LoVo (cell line): Measurements from ENCODE around the gene DNMT1.
A peak's percentile ranks its signal among the peaks of the same experiment; 100 is the strongest.

Experiments
- DNase-seq: peaks from one replicate; pipeline ENCODE4 v3.0.0-alpha.2; 2016; ENCODE audit warnings: low spot score

The DNMT1 gene

DNA sequence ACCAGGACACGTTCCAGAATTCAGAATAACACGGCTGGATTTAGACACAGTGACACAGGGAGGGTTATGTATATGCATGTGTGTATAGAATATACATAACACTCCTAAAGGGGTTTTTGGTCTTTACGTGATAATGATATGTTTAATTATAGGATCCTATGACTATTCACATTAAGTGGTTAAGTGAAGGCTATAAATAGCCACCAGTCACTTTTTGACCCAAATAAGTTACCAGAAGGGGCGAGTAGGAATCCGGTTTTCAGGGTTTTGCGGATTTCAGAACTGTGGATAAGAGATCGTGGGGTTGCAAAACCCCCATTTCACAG is 99.2 kb downstream of the DNMT1 start:
- DNase-seq: no peak

DNA sequence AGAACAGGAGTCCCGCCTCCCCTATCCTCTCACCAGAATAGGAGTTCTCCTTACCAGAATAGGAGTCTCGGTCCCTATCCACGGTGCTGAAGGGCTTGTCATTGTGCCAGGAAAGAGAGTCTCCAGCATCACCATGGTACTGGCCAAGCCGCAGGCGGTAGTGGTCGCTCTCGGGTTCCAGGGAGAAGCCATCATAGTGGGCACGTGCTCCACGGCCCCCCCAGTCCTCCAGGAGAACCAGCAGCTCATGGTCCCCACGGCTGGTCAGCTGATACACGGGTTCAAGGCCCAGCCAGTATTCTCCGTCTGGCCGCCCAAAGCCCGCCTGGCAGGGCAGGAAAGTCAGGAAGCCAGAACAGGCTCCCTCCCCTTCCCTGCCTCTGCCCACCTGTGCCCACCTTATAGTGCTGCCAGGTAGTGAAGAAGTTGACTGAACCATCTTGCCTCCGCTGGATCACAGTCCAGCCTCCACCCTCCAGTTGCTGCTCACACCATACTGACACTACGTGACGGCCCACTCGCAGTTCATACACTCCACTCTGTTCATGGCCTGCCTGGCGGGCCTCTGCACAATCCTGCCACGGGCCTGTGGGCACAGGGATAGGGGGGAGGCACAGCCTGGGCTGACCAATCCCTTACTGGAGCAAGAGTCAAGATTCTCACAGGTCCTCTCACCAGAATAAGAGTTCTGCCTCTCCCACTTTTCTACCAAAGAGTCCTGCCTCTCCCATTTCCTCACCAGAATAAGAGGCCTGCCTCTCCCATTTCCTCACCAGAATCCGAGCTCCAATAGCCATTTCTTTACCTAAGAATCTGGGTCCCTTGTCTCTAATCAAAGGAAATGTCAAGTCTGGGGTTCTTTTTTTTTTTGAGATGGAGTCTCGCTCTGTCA is 101.2 kb downstream of the DNMT1 start:
- no peak for DNase-seq

DNA sequence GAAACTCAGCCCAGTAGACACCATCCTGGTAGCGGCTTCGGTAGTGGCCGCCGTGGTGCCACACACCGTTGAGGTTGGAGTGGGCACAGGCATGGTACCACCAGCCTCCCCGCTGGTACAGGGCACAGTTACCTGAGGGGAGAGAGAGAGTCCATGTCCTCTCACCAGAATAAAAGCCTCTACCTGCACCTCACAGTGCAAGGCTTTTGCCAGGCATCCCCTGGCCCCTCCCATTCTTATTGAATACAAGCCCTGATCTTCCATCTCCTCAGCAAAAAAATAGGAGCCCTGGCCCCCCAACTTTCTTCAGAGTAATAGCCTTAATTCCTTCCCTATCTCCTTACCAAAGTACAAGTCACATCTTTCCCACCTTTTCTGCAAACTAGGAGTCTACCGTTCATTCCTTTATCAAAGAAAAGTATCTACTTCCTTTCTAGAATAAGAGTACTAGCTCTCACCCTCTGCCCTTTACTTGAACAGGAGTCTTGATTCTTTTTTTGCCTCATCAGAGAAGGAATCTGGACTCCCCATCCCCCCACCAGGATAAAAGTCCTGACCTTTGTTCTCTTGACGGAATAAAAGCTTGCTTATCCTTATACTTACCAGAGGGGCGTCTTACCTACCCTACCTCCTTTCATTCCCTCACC is 102.0 kb downstream of the DNMT1 start:
- no peak for DNase-seq

DNA sequence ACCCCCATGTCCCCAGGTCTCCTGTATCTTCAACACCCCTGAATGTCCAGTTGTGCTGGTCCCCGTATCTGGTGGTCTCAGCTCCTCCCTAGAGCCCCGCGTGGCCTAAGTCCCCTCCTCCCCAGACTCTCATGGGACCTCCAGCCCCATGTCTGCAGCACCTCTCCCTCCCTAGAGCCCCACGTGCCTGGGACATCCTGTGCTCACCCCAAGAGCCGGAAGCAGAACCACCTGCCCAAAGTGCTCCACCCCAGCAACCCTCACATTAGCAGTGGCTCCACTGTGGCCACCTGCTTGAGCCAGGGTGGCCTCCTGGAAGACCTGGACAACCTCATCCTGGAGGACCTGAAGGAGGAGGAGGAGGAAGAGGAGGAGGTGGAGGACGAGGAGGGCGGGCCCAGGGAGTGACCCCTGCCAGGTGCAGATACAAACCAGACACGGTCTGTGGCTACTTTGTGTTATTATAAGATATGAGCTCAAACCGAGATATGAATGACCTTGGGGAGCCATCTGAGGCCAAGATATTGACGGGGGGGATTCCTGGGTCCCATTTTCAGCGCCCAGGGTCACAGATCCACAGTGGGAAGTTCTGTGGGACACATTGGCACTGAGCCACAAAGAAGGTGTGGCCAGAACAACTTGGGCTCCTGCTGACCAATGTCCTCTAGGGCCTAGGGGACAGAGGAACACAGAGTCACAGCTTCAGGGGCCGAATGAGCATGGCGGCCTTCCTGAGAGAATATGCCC is 102.7 kb downstream of the DNMT1 start:
- no peak for DNase-seq

DNA sequence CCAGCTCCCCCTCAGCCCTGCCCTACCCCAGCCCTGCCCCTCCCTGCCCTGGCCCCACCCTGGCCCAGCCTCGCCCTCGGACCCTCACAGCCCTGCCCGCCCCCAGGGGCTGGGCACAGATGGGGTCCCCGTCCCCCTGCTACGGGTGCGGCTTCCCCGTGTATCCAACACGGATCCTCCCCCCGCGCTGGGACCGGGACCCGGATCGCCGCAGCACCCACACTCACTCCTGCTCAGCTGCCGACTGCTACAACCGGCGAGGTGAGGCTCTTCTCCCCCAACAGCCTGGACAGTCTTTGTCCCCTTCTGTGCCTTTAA is 103.4 kb downstream of the DNMT1 start:
- no peak for DNase-seq

DNA sequence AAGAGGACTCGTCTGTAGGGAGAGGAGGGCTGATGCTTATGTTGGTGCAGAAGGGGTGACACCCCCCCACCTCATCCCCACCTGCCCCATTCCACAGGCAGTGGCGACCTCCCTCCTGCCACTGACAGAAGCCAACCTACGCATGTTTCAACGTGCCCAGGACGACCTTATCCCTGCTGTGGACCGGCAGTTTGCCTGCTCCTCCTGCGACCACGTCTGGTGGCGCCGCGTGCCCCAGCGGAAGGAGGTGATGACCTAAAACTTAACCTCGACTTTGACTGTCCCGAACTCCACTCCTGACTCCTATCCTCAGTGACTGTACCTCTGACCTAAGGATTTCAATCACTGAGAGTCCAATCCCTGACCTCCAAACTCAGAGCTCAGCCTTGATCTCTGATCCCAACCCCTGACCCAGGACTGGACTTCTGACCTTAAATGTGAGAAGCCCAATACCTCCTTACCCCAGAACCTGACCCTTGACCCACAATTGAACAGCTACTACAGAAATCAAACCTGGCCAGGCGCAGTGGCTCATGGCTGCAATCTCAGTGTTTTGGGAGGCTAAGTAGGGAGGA is 104.9 kb downstream of the DNMT1 start:
- DNase-seq: no peak

DNA sequence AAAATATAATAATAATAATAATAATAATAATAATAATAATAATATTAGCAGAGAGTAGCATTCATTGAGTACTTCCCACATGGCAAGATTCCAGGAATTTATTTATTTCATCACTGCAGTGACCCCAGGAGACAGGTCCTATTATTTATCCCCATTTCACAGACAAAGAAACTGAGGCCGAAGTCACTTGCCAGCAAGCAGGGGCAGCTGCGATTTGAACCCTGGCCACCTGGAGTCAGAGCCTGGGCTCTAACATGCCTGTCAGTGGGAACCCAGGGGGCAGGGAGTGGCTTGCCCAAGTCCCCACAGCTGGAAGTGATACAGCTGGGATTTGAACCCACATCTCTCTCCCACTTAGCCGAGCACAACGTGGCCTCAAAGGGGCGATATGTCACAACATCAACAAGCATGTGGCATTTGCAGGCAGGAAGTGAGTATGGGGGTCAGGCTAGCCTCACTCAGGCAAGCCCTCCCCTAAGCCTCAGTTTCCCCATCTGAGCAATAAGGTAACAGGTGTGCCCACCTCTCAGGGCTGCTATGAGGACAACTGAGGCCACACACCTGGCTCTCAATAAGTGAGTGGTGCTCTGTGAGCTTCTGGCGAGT is 105.7 kb downstream of the DNMT1 start:
- no peak for DNase-seq

DNA sequence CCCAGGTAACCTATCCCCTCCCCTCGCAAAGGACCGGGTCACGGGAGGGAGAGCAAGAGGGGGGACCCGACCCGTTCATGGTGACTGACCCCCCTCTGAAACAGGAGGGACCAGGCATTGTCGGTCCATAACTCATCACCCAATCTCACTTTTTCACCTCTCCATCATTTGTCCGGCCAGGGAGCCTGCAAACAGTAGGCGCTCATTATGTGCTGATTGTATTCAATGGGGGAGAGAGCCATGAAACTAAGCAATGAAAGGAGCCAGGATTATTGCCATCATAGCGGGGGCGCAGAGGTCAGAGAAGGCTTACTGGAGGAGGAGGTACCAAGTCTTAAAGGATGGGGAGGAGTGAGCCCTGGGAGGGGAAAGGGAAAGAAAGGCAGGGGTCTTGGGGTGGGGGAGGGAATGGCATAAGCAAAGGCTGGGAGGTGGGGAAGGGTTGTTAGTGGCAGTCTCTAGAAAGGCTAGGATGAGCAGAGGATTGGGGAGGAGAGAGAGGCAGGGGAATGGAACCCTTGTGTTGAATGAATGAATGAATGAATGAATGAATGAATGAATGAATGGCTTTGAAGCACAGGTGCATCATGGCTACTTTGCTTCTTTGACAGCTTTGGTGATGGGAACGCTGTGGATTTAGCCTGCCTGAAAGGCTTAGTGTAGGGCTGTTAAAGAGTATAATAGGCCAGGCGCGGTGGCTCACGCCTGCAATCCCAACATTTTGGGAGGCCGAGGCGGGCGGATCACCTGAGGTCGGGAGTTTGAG is 107.3 kb downstream of the DNMT1 start:
- DNase-seq: no peak

DNA sequence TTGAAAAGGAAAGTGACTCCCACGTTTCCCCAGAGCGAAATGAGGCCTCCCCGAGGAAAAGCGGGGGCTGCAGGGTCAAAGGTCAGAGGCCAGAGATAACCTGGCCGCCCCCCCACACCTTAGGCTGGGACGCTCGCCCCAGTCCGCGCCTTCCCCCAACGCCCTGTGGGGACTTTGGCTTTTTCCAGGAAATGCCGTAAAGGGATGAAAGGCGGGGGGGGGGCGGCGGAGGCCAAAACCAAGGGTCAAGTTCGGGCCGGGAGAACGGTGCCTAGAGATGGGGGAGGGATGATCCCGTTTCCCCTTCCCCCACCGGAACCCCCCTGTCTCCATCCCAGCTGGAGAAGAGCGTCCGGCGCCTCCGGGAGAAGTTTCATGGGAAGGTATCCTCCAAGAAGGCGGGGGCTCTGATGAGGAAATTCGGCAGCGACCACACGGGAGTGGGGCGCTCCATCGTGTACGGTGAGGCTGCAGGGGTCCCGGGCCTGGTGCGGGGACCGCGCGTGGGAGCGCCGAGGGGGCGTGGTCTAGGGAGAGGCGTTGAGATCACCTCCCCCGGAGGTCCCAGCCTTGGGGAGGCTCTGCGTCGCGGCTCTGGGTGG is 108.1 kb downstream of the DNMT1 start:
- DNase-seq: no peak

DNA sequence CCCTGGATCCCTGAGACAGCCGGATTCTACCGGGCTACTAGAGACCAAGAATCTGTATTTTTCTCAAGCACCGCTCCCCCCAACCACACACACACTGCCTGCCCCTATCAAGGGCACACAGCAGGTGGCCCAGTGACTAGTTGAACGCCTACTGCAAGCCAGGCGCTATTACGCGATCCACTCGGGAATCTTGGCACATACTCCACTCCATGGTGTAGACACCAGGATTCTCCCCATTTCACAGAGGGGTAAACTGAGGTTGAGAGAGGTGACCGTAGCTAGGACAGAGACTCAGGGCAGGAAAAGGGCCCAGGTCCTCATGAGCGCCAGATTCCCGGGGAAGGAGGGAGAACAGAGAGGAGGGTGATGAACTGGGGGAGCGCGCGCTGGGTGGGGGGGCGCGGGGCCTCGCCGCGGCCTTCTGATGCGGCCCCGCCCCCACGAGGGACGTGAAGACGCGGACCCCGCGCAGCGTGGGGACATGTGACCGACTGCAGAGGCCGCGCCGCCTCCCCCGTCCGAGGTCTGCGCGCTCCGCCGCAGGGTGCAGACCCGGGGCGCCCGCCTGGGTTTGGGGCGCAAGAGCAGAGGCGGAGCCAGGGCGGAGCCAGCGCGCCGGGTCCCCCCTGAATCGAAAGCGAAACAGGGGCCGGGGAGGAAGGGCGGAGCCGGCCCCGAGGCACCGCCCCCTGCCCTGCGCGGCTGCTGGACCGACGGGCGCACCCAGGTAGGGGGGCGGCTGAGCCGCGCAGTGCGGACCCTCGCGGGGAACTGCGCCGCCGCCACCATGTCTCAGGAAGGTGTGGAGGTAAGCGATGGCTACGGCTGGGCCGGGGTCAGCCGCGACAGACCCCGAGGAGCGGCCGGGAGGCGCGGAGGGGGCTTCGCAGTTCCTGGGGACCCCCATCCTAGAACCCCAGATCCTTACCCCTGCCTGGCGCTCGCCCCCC is 108.8 kb downstream of the DNMT1 start, which contains the start of gene SHFL:
Gene SHFL (plus strand): TSS at position 677 of the 950 bp plus-strand sequence. CDS start 111 bp downstream, at position 788.
- peak; percentile 75 for DNase-seq

DNA sequence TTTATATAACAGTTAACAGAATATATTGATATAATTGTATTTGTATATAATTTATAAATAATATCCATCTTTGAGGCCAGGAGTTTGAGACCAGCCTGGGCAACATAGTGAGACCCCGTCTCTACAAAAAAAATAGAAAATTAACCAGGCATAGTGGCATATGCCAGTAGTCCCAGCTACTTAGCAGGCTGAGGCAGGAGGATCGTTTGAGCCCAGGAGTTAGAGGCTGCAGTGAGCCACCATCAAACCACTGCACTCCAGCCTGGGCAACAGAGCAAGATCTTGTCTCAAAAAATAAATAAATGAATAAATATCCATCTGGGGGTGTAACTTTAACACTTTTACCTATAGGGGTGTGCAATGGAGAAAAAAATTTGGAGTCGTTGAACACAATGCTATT is 110.0 kb downstream of the DNMT1 start:
- DNase-seq: no peak

DNA sequence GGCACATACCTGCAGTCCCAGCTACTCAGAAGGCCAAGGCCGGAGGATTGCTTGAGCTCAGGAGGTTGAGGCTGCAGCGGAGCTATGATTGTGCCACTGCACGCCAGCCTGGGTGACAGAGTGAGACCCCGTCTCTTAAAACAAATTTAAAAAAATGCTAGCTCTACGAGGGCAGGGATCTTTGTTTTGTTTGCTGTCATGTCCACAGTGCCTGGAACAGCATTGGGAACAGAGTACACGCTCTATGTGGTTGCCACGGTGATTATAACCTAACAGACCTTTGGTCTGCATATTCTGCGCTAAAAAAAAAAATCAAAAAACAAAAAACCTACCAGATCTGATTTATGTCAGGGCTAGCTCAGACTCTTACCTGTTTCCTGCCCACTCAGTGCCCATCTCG is 110.8 kb downstream of the DNMT1 start:
- DNase-seq: no peak
